ENCODE measurements around the gene IFITM5. TPM values are rescaled to one million over a fixed set of nuclear protein-coding genes. Genes with fewer than 3 reads are reported as not detected.

IFITM5 gene
- not detected in 3 replicates for total RNA-seq
- long read RNA-seq, result 0 reads

- H3K4me3 Mint-ChIP-seq (ENCODE audit: unreplicated experiment), result no peak within 1 kb of the TSS
- DNase-seq (ENCODE audit: low spot score), result peak; percentile 87
- H3K27ac Mint-ChIP-seq (ENCODE audit: unreplicated experiment), result no peak within 1 kb of the TSS
- no peak for TF ChIP-seq CTCF (IDR thresholded peaks at IDR 0.05)
- H3K27me3 Mint-ChIP-seq (ENCODE audit: low read depth), result no peaks in the 10 kb centered on the region
- H3K36me3 Mint-ChIP-seq (ENCODE audit: low read depth), result no peaks in the 10 kb centered on the region
- no peaks in the 10 kb centered on the region for H3K9me3 Mint-ChIP-seq (ENCODE audit: low read depth)
- no peaks in the 10 kb centered on the region for H3K4me1 Mint-ChIP-seq (ENCODE audit: low read depth)
Measured at GRCh38 chr11:299081-299891, at the start of gene IFITM5. IFITM5 (minus strand) TSS chr11:299526; CDS start chr11:299490, 36 bp downstream.

- peak; percentile 11 for DNase-seq (ENCODE audit: low spot score)
- Mint-ChIP-seq H3K4me3 (ENCODE audit: unreplicated experiment) (no peak overlapping the region), H3K9me3 (ENCODE audit: low read depth) (no peaks in the 10 kb centered on the region), H3K27me3 (ENCODE audit: low read depth) (no peaks in the 10 kb centered on the region), H3K36me3 (ENCODE audit: low read depth) (no peaks in the 10 kb centered on the region), H3K4me1 (ENCODE audit: low read depth) (peaks cover 5% of the 10 kb centered on the region), H3K27ac (ENCODE audit: unreplicated experiment) (no peak overlapping the region)
- TF ChIP-seq CTCF (IDR thresholded peaks at IDR 0.05), result no peak
Measured at GRCh38 chr11:346529-346928, 47.2 kb upstream of the IFITM5 start.

- Mint-ChIP-seq H3K4me3 (ENCODE audit: unreplicated experiment) (no peak overlapping the region), H3K27ac (ENCODE audit: unreplicated experiment) (no peak overlapping the region)
- DNase-seq (ENCODE audit: low spot score), result no peak
Measured at GRCh38 chr11:344836-345578, 45.7 kb upstream of the IFITM5 start.

GRCh38 chr11:342328-342727 lies 43.0 kb upstream of the IFITM5 start:
- H3K4me1 Mint-ChIP-seq (ENCODE audit: low read depth), result no peaks in the 10 kb centered on the region
- H3K27me3 Mint-ChIP-seq (ENCODE audit: low read depth), result no peaks in the 10 kb centered on the region
- TF ChIP-seq CTCF (IDR thresholded peaks at IDR 0.05), result no peak
- no peaks in the 10 kb centered on the region for H3K9me3 Mint-ChIP-seq (ENCODE audit: low read depth)
- no peaks in the 10 kb centered on the region for H3K36me3 Mint-ChIP-seq (ENCODE audit: low read depth)
- H3K27ac Mint-ChIP-seq (ENCODE audit: unreplicated experiment), result no peak overlapping the region
- no peak for DNase-seq (ENCODE audit: low spot score)
- no peak overlapping the region for H3K4me3 Mint-ChIP-seq (ENCODE audit: unreplicated experiment)

More at GRCh38 chr11:344836-345578, 45.7 kb upstream of the IFITM5 start:
- no peaks in the 10 kb centered on the region for H3K4me1 Mint-ChIP-seq (ENCODE audit: low read depth)
- H3K9me3 Mint-ChIP-seq (ENCODE audit: low read depth), result no peaks in the 10 kb centered on the region
- H3K36me3 Mint-ChIP-seq (ENCODE audit: low read depth), result no peaks in the 10 kb centered on the region
- H3K27me3 Mint-ChIP-seq (ENCODE audit: low read depth), result no peaks in the 10 kb centered on the region
- TF ChIP-seq CTCF (IDR thresholded peaks at IDR 0.05), result no peak

Data from chondrocyte (in vitro differentiated cells).